GM12892 (cell line): ENCODE data around the gene NELFB.

Experiments
- POLR2A ChIP-seq: IDR thresholded peaks from 2 replicates; pipeline ENCODE4 v1.6.1; 2011; ENCODE audit warnings: low read depth, low read length, control low read depth
- POLR2AphosphoS5 ChIP-seq: IDR thresholded peaks from 2 replicates; pipeline ENCODE4 v1.6.1; 2011; ENCODE audit warnings: low read depth, low read length, control low read depth

- TF ChIP-seq POLR2AphosphoS5 (no peak), POLR2A (no peak; the same call in 1 of the 2 replicates)
These were observed 454 bp downstream of the NELFB start for GRCh38 chr9:137255448-137256114.
